SK-N-SH treated with all-trans-retinoic acid at 6 μM for 48 hours (cell line): ENCODE results near the gene SLC29A3.

ENCODE experiments used
- ATAC-seq: fragments of 200-7000 bp; cut with Tn5 transposase; 3 replicates; pipeline ENCODE4 v1.9.1; 2020; ENCODE audit warnings: mild to moderate bottlenecking, moderate library complexity
- BACH2 ChIP-seq: fragments of 250-450 bp; sonication (Bioruptor Pico); IDR thresholded peaks from 2 replicates; pipeline ENCODE4 v1.9.0; 2021; ENCODE audit warnings: mild to moderate bottlenecking, borderline replicate concordance
- CSDC2 ChIP-seq: fragments of 250-450 bp; sonication (Bioruptor Pico); IDR thresholded peaks from 2 replicates; pipeline ENCODE4 v1.5.0; 2020; ENCODE audit warnings: mild to moderate bottlenecking, moderate library complexity
- ESRRG ChIP-seq: fragments of 250-450 bp; sonication (Bioruptor Pico); IDR thresholded peaks from 2 replicates; pipeline ENCODE4 v1.6.1; 2021; ENCODE audit warnings: mild to moderate bottlenecking
- GLIS3 ChIP-seq: fragments of 250-450 bp; sonication (Bioruptor Pico); IDR thresholded peaks from 2 replicates; pipeline ENCODE4 v1.5.0; 2020; ENCODE audit warnings: mild to moderate bottlenecking, moderate library complexity
- ISL1 ChIP-seq: fragments of 250-450 bp; sonication (Bioruptor Pico); IDR thresholded peaks from 2 replicates; pipeline ENCODE4 v2.1.2; 2022; ENCODE audit warnings: mild to moderate bottlenecking, moderate library complexity
- OSR1 ChIP-seq: fragments of 250-450 bp; sonication (Bioruptor Pico); IDR thresholded peaks from 2 replicates; pipeline ENCODE4 v1.8.0; 2022; ENCODE audit warnings: moderate library complexity, mild to moderate bottlenecking, inconsistent platforms
- PPARA ChIP-seq: fragments of 250-450 bp; sonication (Bioruptor Pico); IDR thresholded peaks from 2 replicates; pipeline ENCODE4 v1.5.0; 2020; ENCODE audit warnings: mild to moderate bottlenecking, borderline replicate concordance
- RARB ChIP-seq: fragments of 250-450 bp; sonication (Bioruptor Pico); IDR thresholded peaks from 2 replicates; pipeline ENCODE4 v1.8.0; 2021; ENCODE audit warnings: mild to moderate bottlenecking, moderate library complexity
- SNAI2 ChIP-seq: fragments of 250-450 bp; sonication (Bioruptor Pico); IDR thresholded peaks from 2 replicates; pipeline ENCODE4 v1.5.0; 2020; ENCODE audit warnings: mild to moderate bottlenecking, moderate library complexity
- TCF4 ChIP-seq: fragments of 250-450 bp; sonication (Bioruptor Pico); IDR thresholded peaks from 2 replicates; pipeline ENCODE4 v1.8.0; 2021; ENCODE audit warnings: mild to moderate bottlenecking, moderate library complexity, borderline replicate concordance
- TOX ChIP-seq: fragments of 250-450 bp; sonication (Bioruptor Pico); IDR thresholded peaks from 2 replicates; pipeline ENCODE4 v1.8.0; 2021; ENCODE audit warnings: mild to moderate bottlenecking, moderate library complexity, borderline replicate concordance
- ZC3H10 ChIP-seq: fragments of 250-450 bp; sonication (Bioruptor Pico); IDR thresholded peaks from 2 replicates; pipeline ENCODE4 v1.5.1; 2021; ENCODE audit warnings: mild to moderate bottlenecking, moderate library complexity
- ZFP3 ChIP-seq: fragments of 250-450 bp; sonication (Bioruptor Pico); IDR thresholded peaks from 2 replicates; pipeline ENCODE4 v1.5.0; 2020; ENCODE audit warnings: mild to moderate bottlenecking, moderate library complexity
- ZFP30 ChIP-seq: fragments of 450-650 bp; formaldehyde crosslinking; IDR thresholded peaks from 2 replicates; pipeline ENCODE4 v1.5.0; 2022; ENCODE audit warnings: mild to moderate bottlenecking, moderate library complexity
- ZNF565 ChIP-seq: fragments of 450-650 bp; formaldehyde crosslinking; conservative IDR thresholded peaks from 2 replicates; pipeline ENCODE4 v1.5.0; 2020; ENCODE audit warnings: low read depth, mild to moderate bottlenecking, moderate library complexity
- ZNF70 ChIP-seq: fragments of 450-650 bp; formaldehyde crosslinking; IDR thresholded peaks from 2 replicates; pipeline ENCODE4 v1.5.0; 2020; ENCODE audit warnings: mild to moderate bottlenecking, moderate library complexity
- ZNF8 ChIP-seq: fragments of 450-650 bp; formaldehyde crosslinking; IDR thresholded peaks from 2 replicates; pipeline ENCODE4 v1.5.0; 2020; ENCODE audit warnings: mild to moderate bottlenecking, moderate library complexity
- TF ChIP-seq, protein P1 (sequence below): fragments of 250-450 bp; sonication (Bioruptor Pico); IDR thresholded peaks from 2 replicates; pipeline ENCODE4 v1.5.1; 2021; ENCODE audit warnings: mild to moderate bottlenecking, moderate library complexity
- TF ChIP-seq, protein P2 (sequence below): fragments of 250-450 bp; sonication (Bioruptor Pico); IDR thresholded peaks from 2 replicates; pipeline ENCODE4 v1.5.1; 2020; ENCODE audit warnings: low read depth, mild to moderate bottlenecking, moderate library complexity
- TF ChIP-seq, protein P3 (sequence below): fragments of 250-450 bp; sonication (Bioruptor Pico); IDR thresholded peaks from 2 replicates; pipeline ENCODE4 v1.8.0; 2020; ENCODE audit warnings: mild to moderate bottlenecking, moderate library complexity, borderline replicate concordance
- TF ChIP-seq, protein P4 (sequence below): fragments of 250-450 bp; sonication (Bioruptor Pico); IDR thresholded peaks from 2 replicates; pipeline ENCODE4 v1.8.0; 2021; ENCODE audit warnings: low read depth, mild to moderate bottlenecking, moderate library complexity, borderline replicate concordance

The SLC29A3 gene

DNA sequence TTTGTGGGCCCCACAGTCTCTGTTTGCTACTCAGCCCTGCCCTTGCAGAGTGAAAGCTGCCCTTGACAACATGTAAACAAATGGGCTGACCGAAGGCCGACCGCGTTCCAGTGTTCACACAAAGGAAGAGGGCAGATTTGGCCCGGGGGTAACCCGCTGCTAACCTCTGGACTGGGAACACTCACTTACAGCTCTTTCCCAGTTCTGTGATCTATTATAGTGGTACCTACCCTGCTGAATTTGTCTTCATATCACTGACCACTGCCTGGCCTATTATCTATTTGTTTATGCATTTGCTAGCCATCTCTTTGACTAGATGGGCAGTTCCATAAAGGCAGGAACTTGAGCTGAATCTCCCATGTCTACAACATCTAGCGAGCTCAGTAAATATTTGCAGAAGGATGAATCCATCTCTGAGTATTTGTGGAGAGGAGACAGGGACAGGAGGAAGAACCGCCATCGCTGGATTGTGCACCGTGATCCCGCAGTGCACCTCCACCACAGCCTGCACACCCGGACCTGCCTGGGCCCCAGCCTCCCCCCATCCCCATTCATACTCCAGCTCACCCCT, 15.2 kb downstream of the SLC29A3 start (continued):
- TF ChIP-seq, protein P1, sequence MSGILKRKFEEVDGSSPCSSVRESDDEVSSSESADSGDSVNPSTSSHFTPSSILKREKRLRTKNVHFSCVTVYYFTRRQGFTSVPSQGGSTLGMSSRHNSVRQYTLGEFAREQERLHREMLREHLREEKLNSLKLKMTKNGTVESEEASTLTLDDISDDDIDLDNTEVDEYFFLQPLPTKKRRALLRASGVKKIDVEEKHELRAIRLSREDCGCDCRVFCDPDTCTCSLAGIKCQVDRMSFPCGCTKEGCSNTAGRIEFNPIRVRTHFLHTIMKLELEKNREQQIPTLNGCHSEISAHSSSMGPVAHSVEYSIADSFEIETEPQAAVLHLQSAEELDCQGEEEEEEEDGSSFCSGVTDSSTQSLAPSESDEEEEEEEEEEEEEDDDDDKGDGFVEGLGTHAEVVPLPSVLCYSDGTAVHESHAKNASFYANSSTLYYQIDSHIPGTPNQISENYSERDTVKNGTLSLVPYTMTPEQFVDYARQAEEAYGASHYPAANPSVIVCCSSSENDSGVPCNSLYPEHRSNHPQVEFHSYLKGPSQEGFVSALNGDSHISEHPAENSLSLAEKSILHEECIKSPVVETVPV (CRISPR knock-in tag), result no peak
- TF ChIP-seq PPARA (CRISPR knock-in tag) (no peak), RARB (no peak), ISL1 (no peak)
- TF ChIP-seq, protein P2, sequence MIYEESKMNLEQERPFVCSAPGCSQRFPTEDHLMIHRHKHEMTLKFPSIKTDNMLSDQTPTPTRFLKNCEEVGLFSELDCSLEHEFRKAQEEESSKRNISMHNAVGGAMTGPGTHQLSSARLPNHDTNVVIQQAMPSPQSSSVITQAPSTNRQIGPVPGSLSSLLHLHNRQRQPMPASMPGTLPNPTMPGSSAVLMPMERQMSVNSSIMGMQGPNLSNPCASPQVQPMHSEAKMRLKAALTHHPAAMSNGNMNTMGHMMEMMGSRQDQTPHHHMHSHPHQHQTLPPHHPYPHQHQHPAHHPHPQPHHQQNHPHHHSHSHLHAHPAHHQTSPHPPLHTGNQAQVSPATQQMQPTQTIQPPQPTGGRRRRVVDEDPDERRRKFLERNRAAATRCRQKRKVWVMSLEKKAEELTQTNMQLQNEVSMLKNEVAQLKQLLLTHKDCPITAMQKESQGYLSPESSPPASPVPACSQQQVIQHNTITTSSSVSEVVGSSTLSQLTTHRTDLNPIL, result no peak
- TF ChIP-seq, protein P3, sequence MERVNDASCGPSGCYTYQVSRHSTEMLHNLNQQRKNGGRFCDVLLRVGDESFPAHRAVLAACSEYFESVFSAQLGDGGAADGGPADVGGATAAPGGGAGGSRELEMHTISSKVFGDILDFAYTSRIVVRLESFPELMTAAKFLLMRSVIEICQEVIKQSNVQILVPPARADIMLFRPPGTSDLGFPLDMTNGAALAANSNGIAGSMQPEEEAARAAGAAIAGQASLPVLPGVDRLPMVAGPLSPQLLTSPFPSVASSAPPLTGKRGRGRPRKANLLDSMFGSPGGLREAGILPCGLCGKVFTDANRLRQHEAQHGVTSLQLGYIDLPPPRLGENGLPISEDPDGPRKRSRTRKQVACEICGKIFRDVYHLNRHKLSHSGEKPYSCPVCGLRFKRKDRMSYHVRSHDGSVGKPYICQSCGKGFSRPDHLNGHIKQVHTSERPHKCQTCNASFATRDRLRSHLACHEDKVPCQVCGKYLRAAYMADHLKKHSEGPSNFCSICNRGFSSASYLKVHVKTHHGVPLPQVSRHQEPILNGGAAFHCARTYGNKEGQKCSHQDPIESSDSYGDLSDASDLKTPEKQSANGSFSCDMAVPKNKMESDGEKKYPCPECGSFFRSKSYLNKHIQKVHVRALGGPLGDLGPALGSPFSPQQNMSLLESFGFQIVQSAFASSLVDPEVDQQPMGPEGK (CRISPR knock-in tag), result no peak

DNA sequence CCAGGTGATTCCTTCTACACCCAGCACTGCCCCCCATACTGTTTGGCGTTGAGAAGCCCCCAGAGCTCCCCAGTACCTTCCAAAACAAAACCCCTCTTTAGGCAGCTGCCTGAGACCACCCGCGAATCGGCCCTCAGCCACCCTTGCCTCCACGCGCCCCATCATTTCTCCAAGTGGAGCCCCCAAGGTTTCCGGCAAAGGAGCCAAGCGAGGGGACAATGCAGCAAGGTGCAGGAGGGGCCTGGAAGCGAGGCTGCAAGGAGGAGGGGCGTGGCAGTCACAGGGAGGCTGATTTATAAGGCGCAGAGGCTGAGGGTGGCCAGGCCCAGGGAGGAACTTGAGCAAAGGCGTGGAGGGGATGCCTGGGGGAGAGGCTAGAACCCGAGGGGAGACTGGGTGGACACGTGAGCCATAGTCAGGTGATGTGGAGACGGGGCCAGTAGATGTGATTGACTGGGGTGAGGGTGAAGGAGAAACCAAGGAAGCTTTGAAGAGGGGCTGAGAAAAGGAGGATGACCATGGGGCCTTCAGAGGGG, 16.2 kb downstream of the SLC29A3 start:
- TF ChIP-seq ZFP30 (CRISPR knock-in tag) (no peak), RARB (no peak), ZNF565 (no peak), ESRRG (CRISPR knock-in tag) (no peak), PPARA (CRISPR knock-in tag) (no peak), BACH2 (CRISPR knock-in tag) (no peak), ZC3H10 (CRISPR knock-in tag) (no peak), OSR1 (CRISPR knock-in tag) (no peak), ISL1 (no peak), ZFP3 (CRISPR knock-in tag) (no peak), TOX (no peak), CSDC2 (CRISPR knock-in tag) (no peak), SNAI2 (CRISPR knock-in tag) (no peak), GLIS3 (CRISPR knock-in tag) (no peak)
- TF ChIP-seq, protein P2, result no peak
- TF ChIP-seq, protein P4, sequence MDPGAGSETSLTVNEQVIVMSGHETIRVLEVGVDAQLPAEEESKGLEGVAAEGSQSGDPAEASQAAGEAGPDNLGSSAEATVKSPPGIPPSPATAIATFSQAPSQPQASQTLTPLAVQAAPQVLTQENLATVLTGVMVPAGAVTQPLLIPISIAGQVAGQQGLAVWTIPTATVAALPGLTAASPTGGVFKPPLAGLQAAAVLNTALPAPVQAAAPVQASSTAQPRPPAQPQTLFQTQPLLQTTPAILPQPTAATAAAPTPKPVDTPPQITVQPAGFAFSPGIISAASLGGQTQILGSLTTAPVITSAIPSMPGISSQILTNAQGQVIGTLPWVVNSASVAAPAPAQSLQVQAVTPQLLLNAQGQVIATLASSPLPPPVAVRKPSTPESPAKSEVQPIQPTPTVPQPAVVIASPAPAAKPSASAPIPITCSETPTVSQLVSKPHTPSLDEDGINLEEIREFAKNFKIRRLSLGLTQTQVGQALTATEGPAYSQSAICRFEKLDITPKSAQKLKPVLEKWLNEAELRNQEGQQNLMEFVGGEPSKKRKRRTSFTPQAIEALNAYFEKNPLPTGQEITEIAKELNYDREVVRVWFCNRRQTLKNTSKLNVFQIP, result no peak
- TF ChIP-seq, protein P3 (CRISPR knock-in tag), result no peak
- TF ChIP-seq, all 23 proteins: peak for 0
- ATAC-seq, result no peak

DNA sequence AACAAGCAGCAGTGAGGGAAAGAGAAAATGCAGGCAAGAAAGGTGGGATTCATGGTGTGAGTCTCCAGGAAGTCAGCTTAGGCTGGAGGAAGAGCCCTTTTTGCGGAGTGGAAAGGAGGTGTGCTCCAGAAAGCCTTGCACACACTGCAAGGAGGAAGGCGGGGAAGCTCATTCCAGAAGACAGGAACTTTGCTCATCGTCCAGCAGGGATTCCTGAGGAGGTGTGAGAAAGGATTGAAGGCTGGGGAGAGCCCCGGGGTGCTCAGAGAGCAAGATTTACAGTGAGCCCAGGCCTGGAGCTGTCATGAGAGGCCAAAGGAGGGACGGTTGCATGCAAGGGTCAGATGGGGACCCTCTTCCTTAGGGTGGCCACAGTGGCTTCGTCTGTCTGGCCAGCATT, 17.6 kb downstream of the SLC29A3 start:
- no peak for ATAC-seq
- TF ChIP-seq ZFP30 (CRISPR knock-in tag) (no peak), ISL1 (no peak), TCF4 (no peak), ZNF8 (no peak), ESRRG (CRISPR knock-in tag) (no peak), OSR1 (CRISPR knock-in tag) (no peak), BACH2 (CRISPR knock-in tag) (no peak), ZNF70 (CRISPR knock-in tag) (no peak), RARB (no peak)
- TF ChIP-seq, all 23 proteins: peak for 0
